PFSK-1 (cell line): ENCODE measurements around the gene ABHD17B.

Source experiments
- FOXP2 ChIP-seq: optimal IDR thresholded peaks from 2 replicates; pipeline ENCODE3; 2011; ENCODE audit warnings: borderline replicate concordance, control low read depth, inconsistent platforms; ENCODE audit not compliant: insufficient read depth; ENCODE audit errors: extremely low read length, extremely low read depth
- POLR2AphosphoS5 ChIP-seq: IDR thresholded peaks from 2 replicates; pipeline ENCODE4 v1.6.1; 2012; ENCODE audit warnings: low read depth, mild to moderate bottlenecking, control low read depth, low read length, moderate library complexity
- SIN3A ChIP-seq: IDR thresholded peaks from 2 replicates; pipeline ENCODE4 v1.6.1; 2012; ENCODE audit warnings: mild to moderate bottlenecking, low read length, moderate library complexity, borderline replicate concordance; ENCODE audit not compliant: insufficient read depth
- TAF1 ChIP-seq: IDR thresholded peaks from 2 replicates; pipeline ENCODE4 v1.6.1; 2012; ENCODE audit warnings: low read length, control low read depth, borderline replicate concordance; ENCODE audit not compliant: insufficient read depth
- TF ChIP-seq, protein P1 (sequence below), 2 experiments: IDR thresholded peaks; 2 replicates each; pipeline versions ENCODE4 v1.6.1 to v1.8.0; 2011 to 2012; ENCODE audit warnings: low read depth in 2 of 2, low read length in 2 of 2, control low read depth in 1 of 2, inconsistent platforms in 1 of 2, mild to moderate bottlenecking in 1 of 2, moderate library complexity in 1 of 2; ENCODE audit not compliant: insufficient read depth in 1 of 2

Gene ABHD17B

DNA sequence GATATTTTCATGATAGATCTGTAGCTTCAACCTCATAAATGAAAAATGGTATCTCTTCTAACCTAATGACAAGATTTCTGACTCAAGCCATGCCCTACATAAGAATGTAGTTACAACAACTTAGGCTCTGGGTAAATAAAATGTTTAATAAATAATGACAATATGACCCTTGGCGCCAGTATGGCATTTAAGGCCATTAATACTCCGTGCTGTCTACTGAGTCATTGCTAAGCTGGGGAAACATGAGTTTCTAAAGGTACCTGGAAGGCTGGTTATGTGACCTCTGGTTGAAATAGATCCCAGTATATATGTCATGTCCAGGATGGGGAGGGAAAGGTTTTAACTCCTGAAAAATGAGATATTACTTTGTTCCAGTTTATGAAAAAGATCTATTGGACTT is 84.7 kb downstream of the ABHD17B start:
- TF ChIP-seq SIN3A (no peak), POLR2AphosphoS5 (no peak), FOXP2 (no peak), TAF1 (no peak)
- TF ChIP-seq, protein P1, sequence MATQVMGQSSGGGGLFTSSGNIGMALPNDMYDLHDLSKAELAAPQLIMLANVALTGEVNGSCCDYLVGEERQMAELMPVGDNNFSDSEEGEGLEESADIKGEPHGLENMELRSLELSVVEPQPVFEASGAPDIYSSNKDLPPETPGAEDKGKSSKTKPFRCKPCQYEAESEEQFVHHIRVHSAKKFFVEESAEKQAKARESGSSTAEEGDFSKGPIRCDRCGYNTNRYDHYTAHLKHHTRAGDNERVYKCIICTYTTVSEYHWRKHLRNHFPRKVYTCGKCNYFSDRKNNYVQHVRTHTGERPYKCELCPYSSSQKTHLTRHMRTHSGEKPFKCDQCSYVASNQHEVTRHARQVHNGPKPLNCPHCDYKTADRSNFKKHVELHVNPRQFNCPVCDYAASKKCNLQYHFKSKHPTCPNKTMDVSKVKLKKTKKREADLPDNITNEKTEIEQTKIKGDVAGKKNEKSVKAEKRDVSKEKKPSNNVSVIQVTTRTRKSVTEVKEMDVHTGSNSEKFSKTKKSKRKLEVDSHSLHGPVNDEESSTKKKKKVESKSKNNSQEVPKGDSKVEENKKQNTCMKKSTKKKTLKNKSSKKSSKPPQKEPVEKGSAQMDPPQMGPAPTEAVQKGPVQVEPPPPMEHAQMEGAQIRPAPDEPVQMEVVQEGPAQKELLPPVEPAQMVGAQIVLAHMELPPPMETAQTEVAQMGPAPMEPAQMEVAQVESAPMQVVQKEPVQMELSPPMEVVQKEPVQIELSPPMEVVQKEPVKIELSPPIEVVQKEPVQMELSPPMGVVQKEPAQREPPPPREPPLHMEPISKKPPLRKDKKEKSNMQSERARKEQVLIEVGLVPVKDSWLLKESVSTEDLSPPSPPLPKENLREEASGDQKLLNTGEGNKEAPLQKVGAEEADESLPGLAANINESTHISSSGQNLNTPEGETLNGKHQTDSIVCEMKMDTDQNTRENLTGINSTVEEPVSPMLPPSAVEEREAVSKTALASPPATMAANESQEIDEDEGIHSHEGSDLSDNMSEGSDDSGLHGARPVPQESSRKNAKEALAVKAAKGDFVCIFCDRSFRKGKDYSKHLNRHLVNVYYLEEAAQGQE (IDR thresholded peaks at IDR 0.05; ENCODE audit: insufficient read depth in 1 of 2, low read depth in 2 of 2, low read length in 2 of 2), result no peak

DNA sequence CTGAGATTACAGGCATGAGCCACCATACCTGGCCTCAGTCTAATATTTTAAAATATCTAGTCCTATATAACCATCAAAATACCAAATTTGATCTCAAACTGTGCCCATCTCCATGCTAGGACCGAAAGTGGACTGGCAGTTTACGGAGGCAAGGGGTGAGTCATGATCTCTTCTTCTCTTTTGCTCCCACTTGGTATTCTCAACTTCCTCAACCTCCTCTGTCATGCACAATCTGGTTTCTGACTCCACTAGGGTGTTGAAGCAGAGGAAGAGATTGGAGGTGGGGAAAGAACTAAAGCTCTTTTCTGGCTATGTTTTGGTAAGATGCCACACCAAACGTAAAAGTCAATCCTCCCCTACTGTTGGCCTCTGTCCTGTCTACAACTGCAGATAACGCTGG is 86.7 kb downstream of the ABHD17B start:
- no peak for TF ChIP-seq SIN3A
- no peak for TF ChIP-seq TAF1
- TF ChIP-seq POLR2AphosphoS5, result no peak
- TF ChIP-seq, protein P1 (IDR thresholded peaks at IDR 0.05; ENCODE audit: insufficient read depth in 1 of 2, low read depth in 2 of 2, low read length in 2 of 2), result no peak
- TF ChIP-seq FOXP2, result no peak

DNA sequence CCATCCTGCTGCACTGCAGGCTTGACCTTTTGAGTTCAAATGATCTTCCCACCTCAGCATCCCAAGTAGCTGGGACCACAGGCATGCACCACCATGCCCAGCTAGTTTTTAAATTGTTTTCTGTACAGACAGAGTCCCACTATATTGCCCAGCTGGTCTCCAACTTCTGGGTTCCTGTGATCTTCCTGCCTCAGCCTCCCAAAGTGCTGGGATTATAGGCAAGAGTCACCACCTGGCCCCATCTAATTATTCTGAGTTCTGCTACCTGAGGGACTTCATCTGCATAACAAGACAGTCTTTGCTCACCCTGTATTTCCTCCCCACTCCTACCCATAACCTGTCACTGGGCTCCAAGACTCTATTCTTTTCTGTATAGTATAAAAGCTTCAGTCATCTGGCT is 88.1 kb downstream of the ABHD17B start:
- TF ChIP-seq SIN3A (no peak), TAF1 (no peak), FOXP2 (no peak), POLR2AphosphoS5 (no peak)
- TF ChIP-seq, protein P1 (IDR thresholded peaks at IDR 0.05; ENCODE audit: insufficient read depth in 1 of 2, low read depth in 2 of 2, low read length in 2 of 2), result no peak

DNA sequence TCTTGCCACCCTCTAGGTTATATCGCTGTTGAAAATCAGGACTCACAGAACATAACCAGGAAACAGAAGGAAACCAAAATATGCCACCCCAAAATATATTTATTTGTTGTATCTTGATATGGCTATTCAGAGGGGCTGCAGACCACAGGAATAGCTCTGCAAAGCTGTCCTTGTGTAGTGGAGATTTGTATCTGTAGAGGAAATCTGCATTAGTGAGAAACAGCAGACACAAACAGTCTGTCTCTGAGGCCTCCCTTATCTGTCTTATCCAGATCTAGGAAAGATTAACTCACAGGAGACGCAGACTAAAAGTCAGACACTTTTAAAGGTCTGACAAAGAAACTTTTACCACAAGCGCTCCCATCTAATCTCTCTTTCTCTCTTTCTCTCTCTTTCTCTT is 88.5 kb downstream of the ABHD17B start:
- TF ChIP-seq SIN3A, result no peak

DNA sequence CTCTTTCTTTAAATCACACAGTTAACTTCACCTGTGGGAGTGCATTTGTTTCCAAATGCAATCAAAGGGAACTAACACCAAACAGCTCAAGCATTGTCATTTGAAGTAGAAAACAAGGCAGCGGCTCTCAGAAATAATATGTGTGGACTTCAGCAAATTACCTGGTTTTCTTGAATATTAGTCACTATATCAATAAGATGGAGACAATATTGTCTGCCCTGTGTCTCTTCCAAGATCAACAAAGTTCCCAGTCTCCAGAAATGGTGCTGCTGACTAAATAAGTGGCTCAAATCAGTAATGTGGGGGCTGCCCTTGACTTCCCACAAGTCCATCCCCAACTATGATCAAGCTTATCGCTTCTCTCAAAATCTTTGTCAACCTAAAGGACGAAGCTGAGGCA is 89.6 kb downstream of the ABHD17B start:
- TF ChIP-seq SIN3A, result no peak
- no peak for TF ChIP-seq FOXP2
- no peak for TF ChIP-seq POLR2AphosphoS5
- TF ChIP-seq, protein P1 (IDR thresholded peaks at IDR 0.05; ENCODE audit: insufficient read depth in 1 of 2, low read depth in 2 of 2, low read length in 2 of 2), result no peak
- no peak for TF ChIP-seq TAF1

DNA sequence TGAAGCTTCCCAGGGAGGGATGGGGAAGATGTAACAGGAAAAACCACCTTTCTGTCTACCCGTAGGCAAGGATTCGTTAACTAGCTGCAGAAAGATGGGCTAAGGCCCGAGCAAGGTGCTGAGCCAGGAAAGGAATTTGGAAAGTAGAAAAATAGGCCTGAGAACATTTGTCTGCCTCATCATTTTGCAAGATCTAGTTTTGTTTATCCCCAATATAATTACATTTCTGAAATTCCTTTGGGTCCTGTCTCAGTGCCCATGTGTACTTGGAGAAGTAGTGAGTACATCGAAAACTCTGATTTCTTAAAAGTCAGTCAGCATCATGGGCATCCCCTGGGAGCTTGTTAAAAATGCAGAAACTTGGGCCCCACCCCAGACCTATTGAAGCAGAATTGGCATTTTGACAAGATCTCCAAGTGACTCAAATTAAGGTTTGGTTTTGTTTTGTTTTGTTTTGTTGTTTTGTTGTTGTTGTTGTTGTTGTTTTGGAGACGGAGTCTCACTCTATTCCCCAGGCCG is 90.5 kb downstream of the ABHD17B start:
- TF ChIP-seq, protein P1 (IDR thresholded peaks at IDR 0.05; ENCODE audit: insufficient read depth in 1 of 2, low read depth in 2 of 2, low read length in 2 of 2), result no peak
- TF ChIP-seq SIN3A (no peak), FOXP2 (no peak), TAF1 (no peak), POLR2AphosphoS5 (no peak)
